HEK293 (cell line): Measurements from ENCODE around the gene SRSF12.

ENCODE experiments used
- WT1 ChIP-seq: fragments of 450-650 bp; formaldehyde crosslinking; IDR thresholded peaks from 2 replicates; pipeline ENCODE4 v1.5.1; 2016; ENCODE audit warnings: missing biosample characterization, missing genetic modification characterization
- ZBTB49 ChIP-seq: fragments of 450-650 bp; formaldehyde crosslinking; IDR thresholded peaks from 2 replicates; pipeline ENCODE4 v1.5.1; 2016; ENCODE audit warnings: missing biosample characterization, missing genetic modification characterization, low read depth
- ZFP3 ChIP-seq: fragments of 450-650 bp; formaldehyde crosslinking; IDR thresholded peaks from 2 replicates; pipeline ENCODE4 v1.5.1; 2016; ENCODE audit warnings: low read depth, missing biosample characterization, missing genetic modification characterization
- ZNF10 ChIP-seq: fragments of 450-650 bp; formaldehyde crosslinking; IDR thresholded peaks from 2 replicates; pipeline ENCODE4 v1.5.1; 2017; ENCODE audit warnings: missing biosample characterization, missing genetic modification characterization
- ZNF155 ChIP-seq: fragments of 450-650 bp; formaldehyde crosslinking; IDR thresholded peaks from 2 replicates; pipeline ENCODE4 v1.5.1; 2016; ENCODE audit warnings: missing biosample characterization, missing genetic modification characterization
- ZNF223 ChIP-seq: fragments of 450-650 bp; formaldehyde crosslinking; IDR thresholded peaks from 2 replicates; pipeline ENCODE4 v1.5.1; 2016; ENCODE audit warnings: missing biosample characterization, missing genetic modification characterization
- ZNF248 ChIP-seq: fragments of 450-650 bp; formaldehyde crosslinking; IDR thresholded peaks from 2 replicates; pipeline ENCODE4 v1.5.1; 2017; ENCODE audit warnings: missing biosample characterization, missing genetic modification characterization
- ZNF280D ChIP-seq: fragments of 450-650 bp; formaldehyde crosslinking; IDR thresholded peaks from 2 replicates; pipeline ENCODE4 v1.5.1; 2016; ENCODE audit warnings: missing biosample characterization, missing genetic modification characterization
- ZNF324 ChIP-seq: fragments of 450-650 bp; formaldehyde crosslinking; IDR thresholded peaks from 2 replicates; pipeline ENCODE4 v1.5.1; 2016; ENCODE audit warnings: missing biosample characterization, missing genetic modification characterization
- ZNF350 ChIP-seq: fragments of 450-650 bp; formaldehyde crosslinking; IDR thresholded peaks from 2 replicates; pipeline ENCODE4 v1.5.0; 2017; ENCODE audit warnings: missing biosample characterization, mild to moderate bottlenecking, missing genetic modification characterization
- ZNF510 ChIP-seq: fragments of 450-650 bp; formaldehyde crosslinking; IDR thresholded peaks from 2 replicates; pipeline ENCODE4 v1.5.1; 2018; ENCODE audit warnings: mild to moderate bottlenecking, missing genetic modification characterization, missing biosample characterization; ENCODE audit not compliant: insufficient replicate concordance
- ZNF518A ChIP-seq: fragments of 450-650 bp; formaldehyde crosslinking; conservative IDR thresholded peaks from 2 replicates; pipeline ENCODE4 v1.5.1; 2016; ENCODE audit warnings: low read depth, missing biosample characterization, missing genetic modification characterization
- ZNF561 ChIP-seq: fragments of 450-650 bp; IDR thresholded peaks from 2 replicates; pipeline ENCODE4 v1.5.1; 2018; ENCODE audit warnings: missing biosample characterization, missing genetic modification characterization, borderline replicate concordance
- ZNF623 ChIP-seq: fragments of 450-650 bp; formaldehyde crosslinking; IDR thresholded peaks from 2 replicates; pipeline ENCODE4 v1.5.1; 2016; ENCODE audit warnings: missing biosample characterization, missing genetic modification characterization
- ZNF639 ChIP-seq: fragments of 450-650 bp; formaldehyde crosslinking; IDR thresholded peaks from 2 replicates; pipeline ENCODE4 v1.5.1; 2016; ENCODE audit warnings: missing biosample characterization, missing genetic modification characterization
- ZNF670 ChIP-seq: fragments of 450-650 bp; formaldehyde crosslinking; IDR thresholded peaks from 2 replicates; pipeline ENCODE4 v1.5.1; 2016; ENCODE audit warnings: missing biosample characterization, missing genetic modification characterization, low read depth
- TF ChIP-seq, protein P1 (sequence below): fragments of 450-650 bp; formaldehyde crosslinking; IDR thresholded peaks from 2 replicates; pipeline ENCODE4 v1.5.1; 2016; ENCODE audit warnings: missing biosample characterization, missing genetic modification characterization
- TF ChIP-seq, protein P2 (sequence below): fragments of 450-650 bp; formaldehyde crosslinking; IDR thresholded peaks from 2 replicates; pipeline ENCODE4 v1.5.1; 2016; ENCODE audit warnings: missing biosample characterization, missing genetic modification characterization
- TF ChIP-seq, protein P3 (sequence below): fragments of 450-650 bp; IDR thresholded peaks from 2 replicates; pipeline ENCODE4 v1.5.1; 2018; ENCODE audit warnings: missing biosample characterization, missing genetic modification characterization

The SRSF12 gene

GRCh38 chr6:89144354-89144906 lies 26.6 kb upstream of the SRSF12 start (continued):
- TF ChIP-seq ZNF518A (tag by site-specific recombination) (no peak), ZNF280D (tag by site-specific recombination) (no peak), ZNF350 (tag by site-specific recombination) (no peak), ZNF10 (tag by site-specific recombination) (0 out of 2 replicates have a peak, but pooled peaks have one; percentile 25), ZNF324 (tag by site-specific recombination) (no peak), ZNF670 (no peak), ZNF623 (tag by site-specific recombination) (no peak), ZNF155 (tag by site-specific recombination) (no peak), ZNF510 (tag by site-specific recombination) (no peak), WT1 (tag by site-specific recombination) (peak; percentile 93), ZFP3 (no peak), ZNF639 (tag by site-specific recombination) (peak; percentile 84), ZNF223 (tag by site-specific recombination) (no peak), ZBTB49 (tag by site-specific recombination) (no peak), ZNF248 (tag by site-specific recombination) (no peak), ZNF561 (tag by site-specific recombination) (peak; percentile 63; the same call in 1 of the 2 replicates)
- TF ChIP-seq, protein P1, sequence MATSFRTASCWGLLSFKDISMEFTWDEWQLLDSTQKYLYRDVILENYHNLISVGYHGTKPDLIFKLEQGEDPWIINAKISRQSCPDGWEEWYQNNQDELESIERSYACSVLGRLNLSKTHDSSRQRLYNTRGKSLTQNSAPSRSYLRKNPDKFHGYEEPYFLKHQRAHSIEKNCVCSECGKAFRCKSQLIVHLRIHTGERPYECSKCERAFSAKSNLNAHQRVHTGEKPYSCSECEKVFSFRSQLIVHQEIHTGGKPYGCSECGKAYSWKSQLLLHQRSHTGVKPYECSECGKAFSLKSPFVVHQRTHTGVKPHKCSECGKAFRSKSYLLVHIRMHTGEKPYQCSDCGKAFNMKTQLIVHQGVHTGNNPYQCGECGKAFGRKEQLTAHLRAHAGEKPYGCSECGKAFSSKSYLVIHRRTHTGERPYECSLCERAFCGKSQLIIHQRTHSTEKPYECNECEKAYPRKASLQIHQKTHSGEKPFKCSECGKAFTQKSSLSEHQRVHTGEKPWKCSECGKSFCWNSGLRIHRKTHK (tag by site-specific recombination), result no peak
- TF ChIP-seq, protein P2, sequence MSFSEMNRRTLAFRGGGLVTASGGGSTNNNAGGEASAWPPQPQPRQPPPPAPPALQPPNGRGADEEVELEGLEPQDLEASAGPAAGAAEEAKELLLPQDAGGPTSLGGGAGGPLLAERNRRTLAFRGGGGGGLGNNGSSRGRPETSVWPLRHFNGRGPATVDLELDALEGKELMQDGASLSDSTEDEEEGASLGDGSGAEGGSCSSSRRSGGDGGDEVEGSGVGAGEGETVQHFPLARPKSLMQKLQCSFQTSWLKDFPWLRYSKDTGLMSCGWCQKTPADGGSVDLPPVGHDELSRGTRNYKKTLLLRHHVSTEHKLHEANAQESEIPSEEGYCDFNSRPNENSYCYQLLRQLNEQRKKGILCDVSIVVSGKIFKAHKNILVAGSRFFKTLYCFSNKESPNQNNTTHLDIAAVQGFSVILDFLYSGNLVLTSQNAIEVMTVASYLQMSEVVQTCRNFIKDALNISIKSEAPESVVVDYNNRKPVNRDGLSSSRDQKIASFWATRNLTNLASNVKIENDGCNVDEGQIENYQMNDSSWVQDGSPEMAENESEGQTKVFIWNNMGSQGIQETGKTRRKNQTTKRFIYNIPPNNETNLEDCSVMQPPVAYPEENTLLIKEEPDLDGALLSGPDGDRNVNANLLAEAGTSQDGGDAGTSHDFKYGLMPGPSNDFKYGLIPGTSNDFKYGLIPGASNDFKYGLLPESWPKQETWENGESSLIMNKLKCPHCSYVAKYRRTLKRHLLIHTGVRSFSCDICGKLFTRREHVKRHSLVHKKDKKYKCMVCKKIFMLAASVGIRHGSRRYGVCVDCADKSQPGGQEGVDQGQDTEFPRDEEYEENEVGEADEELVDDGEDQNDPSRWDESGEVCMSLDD (tag by site-specific recombination), result no peak
- TF ChIP-seq, protein P3, sequence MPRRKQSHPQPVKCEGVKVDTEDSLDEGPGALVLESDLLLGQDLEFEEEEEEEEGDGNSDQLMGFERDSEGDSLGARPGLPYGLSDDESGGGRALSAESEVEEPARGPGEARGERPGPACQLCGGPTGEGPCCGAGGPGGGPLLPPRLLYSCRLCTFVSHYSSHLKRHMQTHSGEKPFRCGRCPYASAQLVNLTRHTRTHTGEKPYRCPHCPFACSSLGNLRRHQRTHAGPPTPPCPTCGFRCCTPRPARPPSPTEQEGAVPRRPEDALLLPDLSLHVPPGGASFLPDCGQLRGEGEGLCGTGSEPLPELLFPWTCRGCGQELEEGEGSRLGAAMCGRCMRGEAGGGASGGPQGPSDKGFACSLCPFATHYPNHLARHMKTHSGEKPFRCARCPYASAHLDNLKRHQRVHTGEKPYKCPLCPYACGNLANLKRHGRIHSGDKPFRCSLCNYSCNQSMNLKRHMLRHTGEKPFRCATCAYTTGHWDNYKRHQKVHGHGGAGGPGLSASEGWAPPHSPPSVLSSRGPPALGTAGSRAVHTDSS, result no peak
